NCI-H82 treated with DMSO at 0.1 percent for 48 hours (cell line): ENCODE measurements around the gene TTC23.
A peak's percentile ranks its signal among the peaks of the same experiment; 100 is the strongest.

Source experiments
- DNase-seq: peaks from one replicate; lab custom pipeline; 2025; ENCODE audit not compliant: unreplicated experiment; lab: John Stamatoyannopoulos, UW

Gene TTC23

GRCh38 chr15:99106417-99107220 is 142.8 kb downstream of the TTC23 start:
- DNase-seq: no peak

GRCh38 chr15:99105514-99106341 is 143.7 kb downstream of the TTC23 start:
- DNase-seq: peak; percentile 14

- DNase-seq: peak; percentile 66
These were observed 144.4 kb downstream of the TTC23 start, which contains the start of gene SYNM for GRCh38 chr15:99104788-99105513. Gene SYNM, plus strand, starts transcription at chr15:99105080. Its CDS starts 120 bp downstream, at chr15:99105200.

GRCh38 chr15:99103279-99103678 is 146.1 kb downstream of the TTC23 start:
- no peak for DNase-seq

GRCh38 chr15:99102332-99103235 is 146.8 kb downstream of the TTC23 start:
- no peak for DNase-seq

GRCh38 chr15:99101501-99101900 is 147.9 kb downstream of the TTC23 start:
- DNase-seq: no peak

- DNase-seq: peak; percentile 40
These were observed 148.9 kb downstream of the TTC23 start for GRCh38 chr15:99100245-99101173.

- DNase-seq: no peak
These were observed 149.7 kb downstream of the TTC23 start for GRCh38 chr15:99099661-99100060.

GRCh38 chr15:99098991-99099390 is 150.4 kb downstream of the TTC23 start:
- no peak for DNase-seq

- DNase-seq: no peak
These were observed 151.0 kb downstream of the TTC23 start for GRCh38 chr15:99098426-99098825.

- DNase-seq: no peak
These were observed 151.7 kb downstream of the TTC23 start for GRCh38 chr15:99097441-99098410.

- DNase-seq: no peak
These were observed 152.4 kb downstream of the TTC23 start for GRCh38 chr15:99096894-99097426.

GRCh38 chr15:99096173-99096893 is 153.0 kb downstream of the TTC23 start:
- DNase-seq: no peak

- no peak for DNase-seq
These were observed 153.8 kb downstream of the TTC23 start for GRCh38 chr15:99095626-99096025.

GRCh38 chr15:99092554-99093172 is 156.7 kb downstream of the TTC23 start:
- no peak for DNase-seq

GRCh38 chr15:99090938-99091337 is 158.4 kb downstream of the TTC23 start:
- DNase-seq: no peak
